Fibroblast of lung (primary cell): ENCODE results near the gene FAM111A.

Experiments
- CTCF ChIP-seq, 2 donors: IDR thresholded peaks in 1 of 2; conservative IDR thresholded peaks in 1 of 2; 1 replicate in 1 of 2; 2 replicates in 1 of 2; pipeline ENCODE4 v1.5.1; 2011 to 2012; ENCODE audit warnings: low read length in 2 of 2, control low read depth in 1 of 2, inconsistent platforms in 1 of 2, low read depth in 1 of 2, mild to moderate bottlenecking in 1 of 2
- EZH2 ChIP-seq: IDR thresholded peaks from 2 replicates; pipeline ENCODE4 v1.5.1; 2012; ENCODE audit warnings: low read length, control low read depth, mild to moderate bottlenecking; ENCODE audit errors: missing control alignments

GRCh38 chr11:59185386-59185945 is 42.8 kb downstream of the FAM111A start:
- no peak for TF ChIP-seq CTCF (conservative IDR thresholded peaks at IDR 0.05 in 1 of 2, IDR thresholded peaks at IDR 0.05 in 1 of 2; ENCODE audit: low read depth in 1 of 2, low read length in 2 of 2)
- no peak for TF ChIP-seq EZH2
